GM12872 (cell line): ENCODE data around the gene STAT6.

ENCODE experiments used
- TF ChIP-seq, protein P1 (sequence below): IDR thresholded peaks from 3 replicates; pipeline ENCODE4 v1.5.1; 2011; ENCODE audit warnings: low read depth, mild to moderate bottlenecking, low read length, moderate library complexity; ENCODE audit not compliant: insufficient read depth

The STAT6 gene

DNA sequence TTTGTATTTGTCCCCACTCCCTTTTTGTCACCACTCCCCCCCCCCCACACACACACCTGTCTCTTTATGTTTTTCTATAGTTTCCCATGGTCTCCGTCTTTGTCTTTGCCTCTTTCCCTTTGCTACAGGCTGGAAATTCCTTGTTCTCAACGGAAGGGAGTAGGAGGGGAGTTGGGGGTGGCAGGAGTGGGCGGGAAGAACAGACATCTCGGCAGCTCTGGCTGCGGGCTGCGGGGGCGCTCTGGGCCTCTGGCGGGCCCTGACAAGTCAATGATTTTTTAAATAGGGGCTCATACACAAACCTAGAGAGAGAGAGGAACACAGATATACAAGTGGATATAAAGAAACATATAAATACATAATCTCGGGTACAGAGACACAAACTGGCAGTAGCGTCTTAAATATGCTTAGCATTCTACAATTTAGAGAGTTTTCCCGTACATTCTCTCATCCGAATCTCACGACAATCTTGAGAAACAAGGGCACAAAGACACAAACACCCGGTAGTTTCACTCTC lies 24.6 kb downstream of the STAT6 start:
- TF ChIP-seq, protein P1, sequence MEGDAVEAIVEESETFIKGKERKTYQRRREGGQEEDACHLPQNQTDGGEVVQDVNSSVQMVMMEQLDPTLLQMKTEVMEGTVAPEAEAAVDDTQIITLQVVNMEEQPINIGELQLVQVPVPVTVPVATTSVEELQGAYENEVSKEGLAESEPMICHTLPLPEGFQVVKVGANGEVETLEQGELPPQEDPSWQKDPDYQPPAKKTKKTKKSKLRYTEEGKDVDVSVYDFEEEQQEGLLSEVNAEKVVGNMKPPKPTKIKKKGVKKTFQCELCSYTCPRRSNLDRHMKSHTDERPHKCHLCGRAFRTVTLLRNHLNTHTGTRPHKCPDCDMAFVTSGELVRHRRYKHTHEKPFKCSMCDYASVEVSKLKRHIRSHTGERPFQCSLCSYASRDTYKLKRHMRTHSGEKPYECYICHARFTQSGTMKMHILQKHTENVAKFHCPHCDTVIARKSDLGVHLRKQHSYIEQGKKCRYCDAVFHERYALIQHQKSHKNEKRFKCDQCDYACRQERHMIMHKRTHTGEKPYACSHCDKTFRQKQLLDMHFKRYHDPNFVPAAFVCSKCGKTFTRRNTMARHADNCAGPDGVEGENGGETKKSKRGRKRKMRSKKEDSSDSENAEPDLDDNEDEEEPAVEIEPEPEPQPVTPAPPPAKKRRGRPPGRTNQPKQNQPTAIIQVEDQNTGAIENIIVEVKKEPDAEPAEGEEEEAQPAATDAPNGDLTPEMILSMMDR = peak; percentile 47

DNA sequence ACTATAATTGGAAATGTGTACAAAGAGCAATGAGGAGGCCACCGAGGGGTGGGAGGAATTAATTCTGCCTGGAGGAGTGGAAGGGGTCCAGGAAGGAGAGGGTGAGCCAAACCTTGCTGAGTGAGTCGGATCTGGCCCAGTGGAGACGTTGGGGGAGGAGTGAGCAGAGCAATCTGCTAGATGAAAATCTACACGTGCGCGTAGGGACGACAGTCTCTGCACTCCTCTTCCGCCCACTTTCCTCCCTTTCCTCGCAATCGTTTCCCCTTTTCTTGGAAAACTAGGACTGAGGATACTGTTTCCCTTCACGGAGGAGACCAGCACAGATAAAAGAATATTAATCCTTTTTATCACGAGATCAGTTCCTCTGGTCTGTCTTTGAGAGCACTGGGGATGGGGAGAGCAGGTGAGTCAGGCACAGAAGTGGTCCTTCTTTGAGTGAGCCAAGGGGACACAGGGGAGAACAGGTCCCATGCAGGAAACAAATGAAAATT lies 25.1 kb downstream of the STAT6 start:
- TF ChIP-seq, protein P1 = no peak

DNA sequence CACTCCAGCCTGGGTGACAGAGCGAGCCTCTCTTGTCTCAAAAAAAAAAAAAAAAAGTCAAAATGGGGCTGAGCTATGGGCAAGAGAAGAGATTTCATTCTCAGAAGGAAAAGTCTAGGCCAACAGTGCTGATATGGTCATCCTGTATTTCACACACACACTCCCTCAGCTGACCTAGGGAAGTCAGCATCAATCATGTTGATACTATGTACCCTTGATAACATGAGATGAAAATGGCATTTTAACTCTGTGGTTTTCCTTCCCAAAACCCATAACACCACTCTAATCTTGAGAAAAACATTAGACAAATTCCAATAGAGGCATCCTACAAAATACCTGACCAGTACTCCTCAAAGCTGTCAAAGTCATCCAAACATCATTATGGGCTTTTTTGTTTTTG lies 30.3 kb downstream of the STAT6 start:
- TF ChIP-seq, protein P1 = no peak

DNA sequence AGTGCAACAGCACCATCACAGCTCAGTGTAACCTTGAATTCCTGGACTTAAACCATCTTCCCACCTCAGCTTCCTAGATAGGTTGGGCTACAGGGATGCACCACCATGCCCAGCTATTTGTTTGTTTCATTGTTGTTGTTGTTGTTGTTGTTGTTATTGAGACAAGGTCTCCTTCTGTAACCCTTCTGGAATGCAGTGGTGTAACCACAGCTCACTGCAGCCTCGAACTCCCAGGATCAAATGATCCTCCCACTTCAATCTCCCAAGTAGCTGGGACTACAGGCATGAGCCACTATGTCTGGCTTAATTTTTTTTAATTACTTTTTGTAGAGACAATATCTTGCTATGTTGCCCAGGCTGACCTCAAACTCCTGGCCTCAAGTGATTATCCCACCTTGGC lies 31.3 kb downstream of the STAT6 start:
- TF ChIP-seq, protein P1 = no peak

DNA sequence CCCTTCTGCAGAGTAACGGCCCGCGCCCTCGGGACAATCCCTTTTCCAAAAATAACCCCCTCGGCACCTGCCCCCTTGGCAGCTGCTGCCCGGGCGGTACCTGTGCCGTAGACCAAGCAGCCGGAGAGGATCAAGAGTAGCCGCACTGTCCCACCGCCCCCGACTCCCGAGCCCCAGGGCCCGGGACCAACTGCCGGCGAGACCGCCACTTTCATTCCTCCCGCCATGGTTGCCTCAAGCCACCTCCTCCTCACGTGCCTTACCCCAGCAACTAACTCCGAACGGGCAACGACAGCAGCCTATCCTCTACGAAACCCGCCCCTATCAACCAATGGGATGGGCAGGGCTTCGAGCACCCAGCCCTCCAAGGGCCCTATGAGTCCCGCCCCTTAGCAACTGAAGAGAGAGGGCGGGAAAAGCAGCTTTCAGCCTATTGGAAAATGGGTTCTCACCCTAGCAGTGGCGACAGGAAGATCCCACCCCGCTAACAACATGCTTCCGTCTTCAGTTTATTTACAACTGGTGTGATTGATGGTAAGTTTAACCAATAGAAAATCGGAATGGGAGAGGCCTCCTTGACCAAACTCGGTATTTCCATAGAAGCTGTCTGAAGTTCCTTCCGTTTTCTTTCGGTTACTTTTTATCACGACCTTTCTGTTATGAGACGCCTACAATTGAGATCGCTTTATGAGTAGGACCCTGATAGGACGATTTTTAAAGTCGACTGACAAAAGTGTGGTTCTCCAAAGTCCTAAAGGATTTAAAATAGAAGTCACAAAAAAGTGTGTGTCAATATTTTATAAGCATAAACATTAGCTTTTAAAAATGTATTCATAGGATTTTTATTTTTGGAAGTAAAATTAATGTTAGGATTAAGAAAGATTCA lies 32.4 kb downstream of the STAT6 start, which contains the start of gene NEMP1:
TSS of gene NEMP1 (minus strand) at position 273 of the 886 bp plus-strand sequence. CDS start at position 227, 46 bp downstream.
- TF ChIP-seq, protein P1 = no peak

DNA sequence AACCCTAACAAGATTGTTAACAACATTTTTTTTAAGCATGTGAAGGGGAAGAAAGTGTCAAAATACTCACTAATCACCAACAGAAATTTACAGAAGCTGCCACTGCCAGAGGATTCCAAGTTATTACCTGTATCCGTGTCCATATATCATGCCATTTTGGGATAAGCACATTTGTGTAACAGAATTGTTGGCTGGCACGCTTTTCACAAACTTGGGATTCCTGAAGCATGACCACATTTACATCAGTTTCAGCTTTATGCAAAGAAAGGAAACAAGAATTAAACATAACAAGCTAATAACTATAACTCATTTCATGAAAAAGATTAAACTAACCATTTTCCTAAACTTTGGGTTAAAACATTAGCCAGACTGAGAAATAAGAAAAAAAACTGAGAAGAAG lies 38.5 kb downstream of the STAT6 start:
- TF ChIP-seq, protein P1 = no peak

DNA sequence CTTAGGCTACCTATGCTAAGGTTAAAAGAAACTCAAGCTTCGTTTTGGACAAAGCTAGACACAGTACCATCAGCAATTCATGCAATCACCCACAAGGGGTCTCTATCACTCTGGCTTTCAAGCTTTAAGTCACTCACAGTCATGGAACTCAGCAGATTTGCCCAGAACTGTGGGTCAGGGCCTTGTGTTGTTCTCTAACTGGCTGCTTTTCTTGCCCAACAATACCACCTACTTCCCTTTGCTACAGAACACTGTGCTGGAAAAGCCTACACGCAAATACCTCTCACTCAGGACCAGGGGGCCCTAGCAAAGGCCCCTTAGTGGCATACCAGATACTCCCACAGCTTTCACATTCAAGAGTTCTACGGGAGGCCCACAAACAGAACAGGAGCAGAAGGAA lies 41.6 kb downstream of the STAT6 start:
- TF ChIP-seq, protein P1 = peak; percentile 90
